GM12874 (cell line): Measurements from ENCODE around the gene CLCN3.

Experiments
- CTCF ChIP-seq: IDR thresholded peaks from 2 replicates; pipeline ENCODE4 v1.5.1; 2011; ENCODE audit warnings: low read depth, mild to moderate bottlenecking, control low read depth, low read length, moderate library complexity; ENCODE audit not compliant: insufficient read depth

The CLCN3 gene

GRCh38 chr4:169627307-169627706, 6.9 kb downstream of the CLCN3 start:
- no peak for TF ChIP-seq CTCF

GRCh38 chr4:169628579-169628978, 8.2 kb downstream of the CLCN3 start:
- no peak for TF ChIP-seq CTCF

- TF ChIP-seq CTCF: no peak
Measured at GRCh38 chr4:169630069-169630468, 9.7 kb downstream of the CLCN3 start.

- no peak for TF ChIP-seq CTCF
Measured at GRCh38 chr4:169632896-169633295, 12.5 kb downstream of the CLCN3 start.

GRCh38 chr4:169634975-169635374, 14.6 kb downstream of the CLCN3 start:
- TF ChIP-seq CTCF: no peak

- no peak for TF ChIP-seq CTCF
Measured at GRCh38 chr4:169640261-169640870, 20.0 kb downstream of the CLCN3 start.

- TF ChIP-seq CTCF: no peak
Measured at GRCh38 chr4:169644802-169645201, 24.4 kb downstream of the CLCN3 start.

- no peak for TF ChIP-seq CTCF
Measured at GRCh38 chr4:169645627-169646026, 25.2 kb downstream of the CLCN3 start.
